GM18907 (cell line): ENCODE data around the gene SRSF4.
"Not testable (repeated sequence)": the region's sequence is repeated elsewhere in the genome, so short reads cannot be mapped to it uniquely, and the experiment has no call there.

Experiments
- ATAC-seq: cut with Tn5 transposase; IDR thresholded peaks from one replicate; pipeline ENCODE4 v1.9.1; 2021; ENCODE audit warnings: mild to moderate bottlenecking, moderate library complexity; ENCODE audit not compliant: unreplicated experiment

SRSF4 gene

DNA sequence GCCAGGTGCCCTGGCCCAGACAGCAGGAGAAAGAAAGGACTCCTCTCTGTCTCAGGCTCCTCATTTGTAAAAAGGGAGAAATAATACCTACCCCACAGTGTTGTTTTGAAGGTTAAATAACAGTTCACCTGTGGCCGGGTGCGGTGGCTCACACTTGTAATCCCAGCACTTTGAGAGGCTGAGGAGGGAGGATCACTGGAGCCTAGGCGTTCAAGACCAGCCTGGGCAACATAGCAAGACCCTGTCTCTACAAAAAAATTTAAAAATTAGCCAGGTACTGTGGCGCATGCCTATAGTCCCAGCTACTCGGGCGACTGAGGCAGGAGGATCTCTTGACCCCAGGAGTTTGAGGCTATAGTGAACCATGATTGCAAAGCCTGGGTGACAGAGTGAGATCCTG, 55.5 kb downstream of the SRSF4 start:
- ATAC-seq = no peak

DNA sequence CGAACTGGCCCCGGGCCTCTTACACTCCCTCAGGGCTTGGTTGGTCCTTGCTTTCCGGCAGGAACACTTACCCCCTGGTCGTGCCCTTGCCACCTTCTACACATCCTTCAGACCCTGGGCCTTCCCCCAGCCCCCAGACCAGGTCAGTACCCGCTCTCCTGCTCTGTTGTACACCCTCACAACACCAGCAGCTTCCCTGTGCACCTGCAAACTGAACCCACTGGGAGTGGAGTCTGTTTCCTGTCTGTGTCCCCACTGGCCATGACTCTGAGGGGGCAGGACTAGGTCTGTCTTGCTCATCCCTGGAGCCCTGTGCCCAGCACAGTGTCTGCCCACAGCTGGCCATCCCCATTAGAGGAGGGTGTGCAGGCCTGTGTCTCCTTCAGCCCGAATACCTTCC, 55.9 kb downstream of the SRSF4 start:
- ATAC-seq = no peak

DNA sequence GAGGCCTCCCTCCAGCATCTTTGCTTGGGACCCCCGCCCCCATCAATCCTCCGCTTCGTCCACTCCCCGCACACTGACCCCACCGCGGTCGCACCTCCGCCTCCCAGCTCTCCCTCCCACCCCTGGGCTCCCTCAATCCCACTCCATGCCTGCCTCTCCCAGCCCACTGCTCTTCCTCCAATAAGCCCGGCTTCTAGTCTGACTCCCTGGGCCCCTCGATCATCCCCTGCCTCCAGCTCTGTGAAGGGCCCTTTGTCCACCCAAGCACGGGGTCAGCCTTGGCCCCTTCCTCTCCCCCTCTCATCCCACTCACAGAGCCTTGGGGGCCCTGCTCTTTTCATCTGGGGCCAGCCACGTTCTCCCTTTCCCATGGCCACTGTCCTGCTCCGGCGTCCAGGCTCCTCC, 56.5 kb downstream of the SRSF4 start:
- no peak for ATAC-seq

DNA sequence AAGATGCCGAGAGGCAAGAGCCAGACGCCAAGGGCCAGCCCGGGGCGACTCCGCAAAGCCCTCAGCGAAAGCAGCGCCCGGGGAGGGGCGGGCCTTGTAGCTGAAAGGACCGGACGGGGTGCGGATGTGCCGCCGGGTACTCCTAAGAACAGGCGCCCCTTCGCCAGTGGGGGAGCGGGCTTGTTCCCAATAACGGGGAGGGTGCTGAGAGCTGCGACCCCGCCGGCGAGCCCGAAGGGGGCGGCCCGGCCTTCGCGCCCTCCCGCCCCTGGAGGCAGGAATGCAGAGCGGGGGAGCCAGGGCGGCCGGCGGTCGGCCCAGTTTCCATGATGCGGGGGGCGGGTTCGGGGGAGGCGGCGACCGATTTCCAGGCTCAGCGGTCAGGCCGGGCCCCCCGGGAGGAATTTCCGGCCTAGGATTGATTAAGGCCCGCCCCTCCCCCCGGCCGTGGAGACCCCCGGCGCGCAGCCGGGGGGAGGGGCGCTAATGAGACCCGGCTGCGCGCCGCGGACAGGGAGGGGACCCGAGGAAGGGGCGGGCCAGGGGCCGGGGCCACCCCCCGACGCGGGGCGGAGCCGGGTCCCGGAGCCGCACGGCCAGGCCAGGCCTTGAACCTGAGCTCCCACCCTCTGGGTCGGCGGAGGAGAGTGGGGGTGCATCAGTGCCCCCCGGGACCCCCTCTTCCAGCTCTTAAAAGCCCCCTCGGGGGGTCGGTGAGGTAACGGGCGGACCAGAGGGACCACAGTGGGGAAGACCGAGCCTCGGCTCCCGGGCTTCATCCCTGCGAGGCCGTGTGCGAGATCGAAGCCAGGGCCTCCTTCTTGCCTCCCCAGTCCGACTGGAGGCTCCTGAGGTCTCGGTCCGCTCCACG, 57.1 kb downstream of the SRSF4 start:
- ATAC-seq = no peak

DNA sequence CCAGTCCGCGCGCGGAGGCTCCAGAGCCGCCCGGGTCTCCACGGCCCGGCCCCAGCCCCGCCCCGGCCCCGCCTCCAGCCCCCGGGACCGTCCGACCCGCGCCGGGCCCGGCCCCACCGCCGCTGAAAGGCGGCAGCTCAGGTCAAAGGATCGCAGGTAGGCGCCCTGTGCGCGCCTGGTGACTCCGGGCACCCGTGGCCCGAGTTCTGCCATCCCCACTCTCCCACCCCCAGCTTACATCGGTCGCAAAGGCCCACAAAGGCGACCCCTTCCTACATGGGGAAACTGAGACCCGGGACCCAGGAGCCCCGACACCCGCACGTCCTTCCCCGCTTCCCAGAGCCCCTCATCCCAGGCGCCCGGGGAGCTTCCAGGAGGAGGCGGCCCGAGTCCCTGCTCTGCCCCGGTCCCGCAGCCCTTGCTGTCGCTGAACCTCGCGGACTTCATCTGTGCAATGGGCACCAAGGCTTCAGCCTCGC, 57.8 kb downstream of the SRSF4 start, which contains the start of gene TMEM200B:
TMEM200B (minus strand) TSS at position 17 of the 479 bp plus-strand sequence. CDS start 2,075 bp downstream, outside the sequence.
- ATAC-seq = no peak

DNA sequence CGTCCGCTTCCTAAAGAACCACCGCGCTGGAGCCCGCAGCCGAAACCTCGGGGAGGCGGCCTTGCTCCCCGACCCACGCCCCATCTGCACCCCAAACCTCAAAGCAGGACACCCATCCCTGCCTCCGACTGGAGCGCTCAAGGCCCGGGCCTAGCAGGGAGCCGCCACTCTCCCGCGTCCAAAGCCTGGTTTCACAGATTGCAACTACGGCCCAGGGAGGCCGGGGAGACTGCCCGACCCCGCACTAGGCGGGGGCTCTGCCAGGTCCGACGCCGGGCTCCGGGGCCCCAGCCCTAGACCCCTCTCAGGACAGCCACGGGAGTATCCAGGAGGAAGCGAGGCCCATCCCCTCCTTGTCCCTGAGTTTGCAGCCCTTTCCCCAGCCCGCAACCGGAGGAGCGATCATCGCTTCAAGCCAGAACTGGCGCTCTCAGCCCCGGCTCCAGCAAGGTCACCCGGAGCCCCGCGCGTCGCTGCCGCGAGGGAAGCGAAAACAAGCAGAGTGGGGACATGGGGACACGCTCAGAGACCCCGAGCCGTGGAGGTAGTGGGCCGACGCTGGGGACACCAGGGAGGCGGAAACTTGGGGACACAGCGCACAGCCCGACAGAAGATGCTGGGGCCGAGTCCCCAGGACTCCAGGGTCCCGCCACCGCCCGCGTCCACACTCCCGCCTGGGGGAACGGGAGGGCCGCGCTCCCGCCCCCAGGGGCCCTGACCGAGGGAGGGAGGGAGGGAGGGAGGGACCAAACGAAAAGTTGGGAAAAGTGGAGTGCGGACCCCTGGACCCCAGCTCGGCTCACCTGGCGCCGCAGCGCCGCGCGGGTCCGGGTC, 58.4 kb downstream of the SRSF4 start:
- no peak for ATAC-seq

DNA sequence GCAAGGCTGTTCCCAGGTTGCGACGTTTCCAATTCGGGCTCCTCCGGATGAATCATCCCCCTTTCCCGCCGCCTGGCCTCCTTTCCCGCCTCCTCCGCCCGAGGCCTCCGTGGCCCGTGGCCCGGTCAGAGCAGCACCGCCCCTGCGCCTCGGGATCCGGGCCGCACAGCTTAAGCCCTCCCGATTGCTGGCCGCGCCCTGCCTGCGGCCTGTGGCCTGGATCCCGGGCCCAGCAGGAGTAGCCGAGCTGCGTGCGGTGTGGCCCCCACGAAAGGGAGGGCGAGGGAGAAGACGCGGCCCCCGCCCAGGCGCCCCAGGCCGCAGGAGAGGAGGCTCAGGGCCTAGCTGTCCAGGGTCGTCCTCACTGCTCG, 59.0 kb downstream of the SRSF4 start:
- ATAC-seq = no peak

DNA sequence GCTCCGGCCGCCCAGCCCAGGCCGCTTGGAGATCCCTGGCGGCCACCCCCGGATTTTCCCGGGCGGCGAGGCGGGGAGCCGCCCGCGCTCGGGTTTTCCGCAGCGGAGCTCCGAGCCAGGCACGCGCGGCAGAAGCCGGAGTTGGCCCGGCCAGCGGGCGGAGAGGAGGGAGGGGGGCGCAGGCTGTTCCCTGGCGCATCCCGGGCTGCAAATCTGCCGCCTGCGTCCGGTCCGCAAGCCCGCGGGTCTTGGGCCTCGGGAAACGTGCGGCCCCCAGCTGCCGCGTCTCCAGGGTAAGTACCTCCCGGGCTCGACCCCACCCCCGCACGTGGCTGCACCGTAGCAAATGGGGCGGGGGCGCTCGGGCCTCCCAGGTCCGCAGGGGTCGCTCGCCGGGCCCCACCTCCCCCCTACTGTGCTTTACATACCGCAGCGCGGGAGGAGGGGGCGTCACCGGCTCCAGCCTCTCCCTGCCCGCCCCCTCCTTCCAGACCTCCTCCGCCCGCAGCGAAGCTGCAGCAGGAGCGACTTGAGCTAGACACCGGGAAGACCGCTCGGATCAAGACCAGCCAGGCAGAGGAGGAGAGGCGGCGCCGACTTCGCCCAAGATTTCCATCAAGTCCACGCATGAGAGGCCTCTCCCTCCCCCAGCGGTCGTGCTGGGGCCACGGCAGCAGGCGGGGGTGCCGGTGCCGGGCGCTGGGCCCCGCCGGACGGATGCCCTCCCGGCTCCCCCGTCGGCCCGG, 59.6 kb downstream of the SRSF4 start:
- ATAC-seq = no peak

DNA sequence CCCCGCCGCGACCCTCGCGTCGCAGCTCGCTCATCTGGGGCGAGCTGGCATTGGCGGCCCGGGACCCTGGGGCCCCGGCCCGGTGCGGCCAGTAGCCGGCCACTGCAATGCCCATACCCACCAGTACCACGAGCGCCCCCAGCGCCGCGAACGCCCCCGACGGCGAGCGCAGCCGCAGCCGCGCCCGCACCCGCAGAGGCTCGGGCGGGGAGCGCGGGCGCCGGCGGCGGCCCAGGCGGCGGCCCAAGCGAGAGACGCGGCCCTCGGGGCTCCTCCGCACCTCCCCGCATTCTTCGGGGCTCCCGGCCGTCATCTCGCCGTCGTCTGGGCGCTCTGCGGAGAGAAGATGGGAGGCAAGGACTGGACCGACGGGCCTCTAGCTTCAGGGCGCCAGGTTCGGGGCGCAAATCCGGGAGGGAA, 60.2 kb downstream of the SRSF4 start:
- no peak for ATAC-seq

DNA sequence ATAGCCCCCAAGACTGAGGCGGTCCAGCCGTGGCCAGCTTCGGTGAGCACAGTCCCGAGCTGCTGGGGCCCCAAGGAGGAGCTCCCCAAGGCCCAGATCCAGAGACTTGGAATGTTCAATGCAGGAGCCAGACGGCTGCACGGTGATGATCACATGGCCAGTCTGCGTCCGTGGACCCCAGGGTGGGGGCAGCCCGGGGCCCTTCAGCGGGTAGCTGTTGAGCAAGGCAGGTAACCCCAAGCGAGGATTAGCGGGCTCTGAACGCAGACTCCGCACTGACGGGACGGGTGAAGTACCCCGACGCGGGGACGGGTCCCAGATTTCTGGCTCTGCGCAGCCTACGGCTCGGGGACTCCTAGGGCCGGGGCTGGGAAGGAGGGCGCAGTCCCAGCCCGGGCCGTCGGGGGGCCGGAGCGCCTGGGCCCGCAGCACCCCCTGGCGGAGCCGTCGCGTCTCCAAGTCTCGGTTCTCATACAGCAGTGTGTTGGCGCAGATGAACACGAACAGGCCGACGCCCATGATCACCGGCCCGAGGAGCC, 60.7 kb downstream of the SRSF4 start:
- ATAC-seq = no peak

DNA sequence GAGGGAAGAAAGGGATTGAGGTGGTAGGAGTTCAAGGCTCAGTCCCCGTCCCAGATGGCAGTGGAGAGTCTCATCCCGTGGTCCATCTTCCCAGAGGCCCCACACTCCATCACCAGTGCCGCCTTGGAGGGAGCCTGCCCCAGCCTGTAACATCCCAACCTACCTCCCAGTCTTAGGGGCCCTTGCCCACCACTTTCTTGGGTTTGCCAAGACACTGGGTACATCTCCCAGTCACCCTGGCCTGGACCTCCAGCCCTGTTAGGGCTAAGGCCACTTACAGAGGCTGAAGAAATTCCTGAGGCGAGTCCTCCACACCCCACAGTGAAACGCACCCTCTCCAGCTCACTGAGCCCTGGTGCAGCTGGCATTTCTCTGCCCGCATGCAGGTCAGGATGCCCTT, 61.3 kb downstream of the SRSF4 start:
- ATAC-seq = no peak

DNA sequence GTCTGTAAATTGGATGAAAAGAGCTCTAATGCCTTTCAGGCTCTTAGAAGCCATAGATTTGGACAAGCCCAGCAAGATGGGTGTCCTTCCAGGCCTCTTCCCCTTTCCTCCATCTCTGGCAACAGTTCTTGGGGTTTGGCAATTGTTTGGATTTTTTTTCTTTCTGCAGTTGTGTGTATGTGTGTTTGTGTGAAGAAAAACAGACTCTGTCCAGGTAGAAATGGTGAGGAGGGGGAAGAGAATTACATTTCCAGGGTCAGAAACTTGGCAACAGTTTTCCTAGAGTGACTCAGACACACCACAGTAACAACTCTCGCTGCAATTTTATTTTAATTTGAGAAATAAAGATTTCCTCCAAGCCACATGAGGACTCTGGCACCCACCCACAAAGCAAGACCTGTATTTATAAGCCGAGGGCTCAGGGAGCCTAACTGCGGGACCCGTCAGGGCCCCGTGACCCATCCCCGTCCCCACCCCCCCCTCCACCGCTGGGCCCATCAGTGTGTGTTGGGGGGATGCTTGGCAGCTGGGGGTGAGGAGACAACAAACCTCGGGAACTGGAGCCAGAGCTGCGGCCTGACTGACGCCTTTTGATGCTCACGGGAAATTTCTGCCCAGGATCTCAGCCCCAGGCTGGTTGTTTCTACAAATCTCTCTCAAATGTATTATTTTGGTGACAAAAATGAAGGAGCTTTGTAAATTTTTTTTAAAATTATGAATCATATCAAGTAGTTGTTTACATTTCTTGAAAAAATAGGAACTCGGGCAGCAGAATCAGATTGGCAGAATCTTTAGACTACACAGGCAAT, 62.4 kb downstream of the SRSF4 start:
- ATAC-seq = no peak

DNA sequence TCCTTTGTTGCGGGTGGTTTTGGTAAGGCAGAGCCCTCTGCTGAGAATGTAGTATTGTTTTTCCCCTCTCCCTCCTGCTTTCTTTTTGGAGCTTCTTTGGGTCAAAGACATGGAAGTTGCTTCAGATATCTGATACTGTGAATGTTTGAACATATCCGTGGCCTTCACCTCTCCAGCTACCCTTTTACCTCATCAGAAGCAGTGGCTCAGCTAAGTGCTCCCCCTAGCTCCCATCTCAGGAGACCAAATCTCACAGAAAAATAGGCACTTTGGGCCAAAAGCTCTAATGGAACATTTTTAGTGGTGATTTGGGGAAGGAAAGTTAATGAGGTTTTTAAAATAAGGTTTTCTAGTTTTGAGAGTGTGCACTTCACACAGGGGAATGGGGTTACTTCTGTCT, 64.3 kb downstream of the SRSF4 start:
- no peak for ATAC-seq

DNA sequence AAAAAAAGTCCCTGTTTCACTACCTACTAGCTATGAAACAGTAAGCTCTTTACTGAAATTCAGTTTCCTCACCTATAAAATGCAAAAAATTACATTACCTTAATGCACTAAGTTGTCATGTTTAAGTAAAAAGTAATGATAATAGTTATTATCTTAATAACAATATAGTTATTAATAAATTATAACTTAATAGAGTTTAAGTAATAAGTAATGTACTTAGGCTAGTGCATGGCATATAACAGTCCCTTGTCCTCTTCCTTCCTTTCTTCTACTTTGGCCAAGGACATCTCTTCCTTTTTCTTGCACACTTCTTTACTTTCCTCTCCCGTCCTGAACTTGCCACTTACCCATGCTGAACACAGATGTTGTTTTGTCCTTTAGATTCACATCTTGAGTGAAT, 67.0 kb downstream of the SRSF4 start:
- no peak for ATAC-seq

DNA sequence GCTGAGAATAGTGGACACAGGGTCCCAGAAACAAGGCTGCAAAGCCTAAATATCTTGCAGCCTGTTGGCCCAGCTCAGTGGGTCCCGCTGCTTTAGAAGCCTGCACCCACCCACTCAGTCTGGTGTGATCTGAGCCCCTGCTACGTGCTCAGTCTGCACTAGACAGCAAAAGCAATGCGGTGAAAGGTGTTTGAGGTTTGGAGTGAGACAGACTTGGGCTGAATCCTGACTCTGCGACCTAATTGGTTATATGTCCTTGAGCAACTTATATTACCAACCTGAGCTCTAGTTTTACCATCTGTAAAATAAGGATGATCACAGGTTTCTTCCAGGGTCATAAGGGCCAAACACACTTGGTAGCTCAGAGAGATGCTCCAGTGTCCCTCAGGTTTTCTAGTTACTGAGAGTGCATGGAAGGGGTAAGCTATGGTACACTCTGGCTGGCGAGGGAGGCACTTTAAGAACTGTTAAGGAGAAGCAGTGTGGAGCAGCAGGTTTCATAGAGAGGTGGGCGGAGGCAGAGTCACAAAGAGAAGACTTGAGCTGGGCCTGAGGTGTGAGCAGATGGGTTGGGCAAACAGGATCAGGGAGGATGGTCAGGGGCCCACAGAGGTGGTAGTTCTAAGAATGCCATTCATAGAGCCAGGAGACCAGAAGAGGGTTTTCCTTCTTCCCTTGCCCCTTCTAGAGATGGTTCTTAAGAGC, 68.1 kb downstream of the SRSF4 start:
- ATAC-seq = no peak

DNA sequence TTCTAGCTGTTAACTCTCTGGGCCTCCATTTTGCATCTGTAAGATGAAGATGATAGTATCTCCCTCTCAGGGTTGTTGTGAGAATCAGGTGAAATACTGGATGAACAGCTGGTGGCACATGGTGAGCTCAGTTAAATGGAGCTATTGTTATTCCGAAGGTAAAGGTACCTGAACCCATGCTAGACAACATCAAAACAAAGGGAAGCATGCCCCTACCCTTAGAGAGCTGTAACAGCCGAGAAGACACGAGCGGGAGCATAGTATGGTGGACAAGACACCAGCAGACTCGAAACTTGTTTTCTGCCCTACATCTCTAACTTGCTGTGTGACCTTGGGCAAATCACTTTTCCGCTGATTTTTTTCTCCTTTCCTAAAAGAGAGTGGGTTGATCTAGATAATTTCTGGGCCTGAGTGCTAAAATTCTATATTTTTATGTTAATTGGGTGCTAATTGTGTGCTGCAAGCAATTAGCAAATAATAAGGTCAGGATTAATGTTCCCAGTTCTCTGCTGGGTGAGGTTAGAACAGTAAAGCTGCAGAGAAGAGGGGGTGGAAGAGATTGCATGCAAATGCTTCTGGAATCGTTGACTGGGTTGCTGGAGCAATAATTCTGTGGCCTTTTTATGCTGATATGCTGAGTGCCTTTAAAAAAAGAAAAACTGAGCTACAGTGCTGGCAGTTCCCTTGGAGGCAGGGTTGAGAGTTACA, 68.8 kb downstream of the SRSF4 start:
- ATAC-seq = no peak

DNA sequence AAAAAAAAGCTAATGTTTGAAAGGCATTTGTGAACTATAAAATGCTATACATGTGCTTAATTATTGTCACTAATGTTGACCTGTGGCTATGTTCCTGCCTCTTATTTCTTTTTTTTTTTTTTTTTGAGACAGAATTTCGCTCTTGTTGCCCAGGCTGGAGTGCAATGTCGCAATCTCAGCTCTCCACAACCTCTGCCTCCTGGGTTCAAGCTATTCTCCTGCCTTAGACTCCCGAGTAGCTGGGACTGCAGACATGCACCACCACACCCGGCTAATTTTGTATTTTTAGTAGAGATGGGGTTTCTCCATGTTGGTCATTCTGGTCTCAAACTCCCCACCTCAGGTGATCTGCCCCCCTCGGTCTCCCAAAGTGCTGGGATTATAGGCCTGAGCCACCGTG, 73.7 kb downstream of the SRSF4 start:
- ATAC-seq = not testable (repeated sequence)

DNA sequence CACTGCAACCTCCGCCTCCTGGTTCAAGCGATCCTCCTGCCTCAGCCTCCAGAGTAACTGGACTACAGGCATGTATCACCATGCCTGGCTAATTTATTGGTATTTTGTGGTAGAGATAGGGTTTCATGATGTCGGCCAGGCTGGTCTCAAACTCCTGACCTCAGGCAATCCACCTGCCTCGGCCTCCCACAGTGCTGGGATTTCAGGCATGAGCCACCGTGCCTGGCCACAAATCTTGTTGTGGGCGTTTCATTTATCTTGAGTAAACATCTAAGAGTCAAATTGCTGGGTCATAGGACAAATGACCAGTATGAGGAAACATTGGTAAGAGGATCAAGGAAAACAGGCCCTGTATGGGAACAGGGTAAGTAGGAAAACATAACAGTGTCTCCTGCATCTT, 75.9 kb downstream of the SRSF4 start:
- no peak for ATAC-seq

DNA sequence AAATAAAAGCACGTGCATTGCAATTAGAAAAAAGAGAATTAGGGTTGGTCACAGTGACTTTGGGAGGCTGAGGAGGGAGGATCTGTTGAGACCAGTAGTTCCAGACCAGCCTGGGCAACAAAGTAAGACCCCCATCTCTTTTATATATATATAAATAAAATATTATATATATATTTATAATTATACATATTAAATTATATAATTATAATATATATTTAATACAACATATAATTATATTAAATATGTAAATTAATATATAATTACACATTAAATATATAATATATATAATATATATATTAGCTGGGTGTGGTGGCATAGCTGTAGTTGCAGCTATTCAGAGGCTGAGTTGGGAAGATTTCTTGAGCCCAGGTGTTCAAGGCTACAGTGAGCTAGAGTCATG, 81.2 kb downstream of the SRSF4 start:
- no peak for ATAC-seq
